SK-N-MC (cell line): ENCODE measurements around the gene ACSM2A.
"Not testable (repeated sequence)": the region's sequence is repeated elsewhere in the genome, so short reads cannot be mapped to it uniquely, and the experiment has no call there.

Experiments used
- DNase-seq: peaks from one replicate; pipeline ENCODE4 v3.0.0-alpha.2; 2011; ENCODE audit warnings: low read depth, low spot score
- H3K27ac ChIP-seq: fragments of 200-600 bp; sonication (generic); 2 replicates; pipeline ENCODE4 v1.5.1; 2016; ENCODE audit warnings: mixed run types
- H3K36me3 ChIP-seq: fragments of 200-600 bp; sonication (generic); 2 replicates; pipeline ENCODE4 v1.6.1; 2017; ENCODE audit warnings: antibody characterized with exemption, low read length, mixed read lengths; ENCODE audit not compliant: insufficient read depth
- H3K4me3 ChIP-seq: fragments of 200-600 bp; sonication (generic); 2 replicates; pipeline ENCODE4 v1.5.1; 2016
- H3K9ac ChIP-seq: fragments of 200-600 bp; sonication (generic); 2 replicates; pipeline ENCODE4 v1.8.0; 2017; ENCODE audit warnings: mixed run types, mixed read lengths; ENCODE audit not compliant: insufficient read length
- H3K9me3 ChIP-seq: fragments of 200-600 bp; sonication (generic); 2 replicates; pipeline ENCODE4 v1.6.1; 2017; ENCODE audit warnings: low read depth, mild to moderate bottlenecking, antibody characterized with exemption, low read length, moderate library complexity, mixed read lengths
- EZH2 ChIP-seq: fragments of 200-600 bp; sonication (generic); IDR thresholded peaks from one replicate; pipeline ENCODE4 v1.6.1; 2017; ENCODE audit warnings: antibody characterized with exemption
- FOXP2 ChIP-seq: optimal IDR thresholded peaks from 2 replicates; pipeline ENCODE3; 2011; ENCODE audit warnings: mild to moderate bottlenecking, moderate library complexity; ENCODE audit not compliant: insufficient read depth; ENCODE audit errors: extremely low read length, control extremely low read depth
- POLR2AphosphoS5 ChIP-seq: IDR thresholded peaks from 2 replicates; pipeline ENCODE4 v1.6.1; 2012; ENCODE audit warnings: mild to moderate bottlenecking, low read depth, low read length, borderline replicate concordance

Gene ACSM2A

DNA sequence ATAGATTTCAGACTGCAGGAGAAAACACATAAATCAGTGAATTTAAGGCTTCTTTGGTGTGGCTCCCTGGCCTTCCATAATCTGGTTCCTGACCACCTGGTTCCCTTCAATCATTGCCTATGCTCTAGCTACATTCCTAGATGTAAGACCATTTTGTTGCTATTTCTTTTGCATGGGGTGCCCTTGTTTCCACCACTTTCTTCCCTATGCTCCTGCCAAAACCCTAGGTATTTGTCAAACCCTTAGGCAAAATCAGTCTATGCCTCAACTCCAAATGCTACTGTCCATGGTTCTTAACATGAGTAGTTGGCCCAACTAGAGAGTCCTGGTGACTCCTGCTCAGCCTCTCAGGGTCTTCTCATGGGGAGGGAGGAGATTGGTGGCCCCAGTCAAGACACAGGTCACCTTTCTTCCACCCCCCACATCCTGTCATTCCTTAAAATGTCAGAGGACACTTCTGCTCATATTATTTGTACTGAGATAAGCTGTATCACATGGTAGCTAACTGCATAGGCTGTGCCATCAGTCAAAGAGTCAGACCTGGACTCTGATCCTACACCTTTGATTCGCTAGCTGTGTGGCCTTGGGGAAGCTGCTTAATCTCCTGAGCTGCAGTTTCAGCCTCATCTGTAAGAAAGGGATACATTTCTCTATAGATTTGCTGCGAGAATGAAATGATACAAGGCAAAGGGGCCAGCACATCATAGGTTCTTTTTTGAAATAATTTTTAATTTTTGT lies 27.0 kb upstream of the ACSM2A start:
- Histone ChIP-seq H3K4me3 (no peak overlapping the region), H3K36me3 (no peaks in the 10 kb centered on the region), H3K27ac (no peak overlapping the region), H3K9ac (no peak overlapping the region), H3K9me3 (no peaks in the 10 kb centered on the region)
- DNase-seq: no peak
- TF ChIP-seq FOXP2 (no peak), POLR2AphosphoS5 (no peak), EZH2 (no peak)

- H3K27ac ChIP-seq, DNase-seq, H3K4me3 ChIP-seq, H3K9me3 ChIP-seq, H3K36me3 ChIP-seq, H3K9ac ChIP-seq: not testable (repeated sequence)
These were observed 23.9 kb upstream of the ACSM2A start for GRCh38 chr16:20427401-20427797.

GRCh38 chr16:20429499-20429898 lies 21.8 kb upstream of the ACSM2A start:
- H3K4me3 ChIP-seq, H3K9ac ChIP-seq, DNase-seq, H3K9me3 ChIP-seq, H3K36me3 ChIP-seq, H3K27ac ChIP-seq: not testable (repeated sequence)

- not testable (repeated sequence) for H3K27ac ChIP-seq, H3K9ac ChIP-seq, DNase-seq, H3K36me3 ChIP-seq, H3K4me3 ChIP-seq, H3K9me3 ChIP-seq
These were observed 20.8 kb upstream of the ACSM2A start for GRCh38 chr16:20430480-20430879.

- TF ChIP-seq EZH2 (no peak), FOXP2 (no peak), POLR2AphosphoS5 (no peak)
- no peak overlapping the region for H3K27ac ChIP-seq
- H3K9ac ChIP-seq: no peak overlapping the region
- H3K36me3 ChIP-seq: no peaks in the 10 kb centered on the region
- no peak overlapping the region for H3K4me3 ChIP-seq
- H3K9me3 ChIP-seq: no peaks in the 10 kb centered on the region
- no peak for DNase-seq
These were observed 20.4 kb upstream of the ACSM2A start for GRCh38 chr16:20430948-20431347.

- not testable (repeated sequence) for H3K9ac ChIP-seq, DNase-seq, H3K9me3 ChIP-seq, H3K36me3 ChIP-seq, H3K4me3 ChIP-seq, H3K27ac ChIP-seq
These were observed 12.4 kb upstream of the ACSM2A start for GRCh38 chr16:20438950-20439349.

DNA sequence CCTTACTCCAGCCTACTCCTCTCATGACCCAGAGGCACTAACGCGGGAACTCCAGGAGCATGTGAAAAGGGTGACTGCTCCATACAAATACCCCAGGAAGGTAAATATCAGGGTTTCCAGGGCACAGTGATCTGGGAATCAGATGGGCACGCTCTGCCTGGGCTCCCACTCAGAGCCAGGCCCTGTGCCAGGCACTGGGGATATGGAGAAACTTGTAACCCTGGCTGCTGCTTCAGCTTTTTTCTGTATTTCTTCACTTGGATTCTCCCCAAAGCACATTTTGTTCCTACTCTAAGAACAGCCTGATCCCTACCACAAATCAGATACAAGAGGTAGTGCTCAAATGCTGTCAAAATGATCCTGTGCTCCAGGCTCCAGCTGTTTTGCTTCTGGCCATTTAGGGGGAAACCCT lies 11.5 kb upstream of the ACSM2A start:
- DNase-seq, H3K27ac ChIP-seq, H3K4me3 ChIP-seq, H3K9me3 ChIP-seq, H3K9ac ChIP-seq, H3K36me3 ChIP-seq: not testable (repeated sequence)

- not testable (repeated sequence) for H3K4me3 ChIP-seq, H3K9ac ChIP-seq, DNase-seq, H3K36me3 ChIP-seq, H3K27ac ChIP-seq, H3K9me3 ChIP-seq
These were observed 10.6 kb upstream of the ACSM2A start for GRCh38 chr16:20440731-20441130.

GRCh38 chr16:20441191-20441590 lies 10.1 kb upstream of the ACSM2A start:
- TF ChIP-seq POLR2AphosphoS5 (no peak), FOXP2 (no peak), EZH2 (no peak)
- no peaks in the 10 kb centered on the region for H3K36me3 ChIP-seq
- H3K27ac ChIP-seq: no peak overlapping the region
- H3K4me3 ChIP-seq: no peak overlapping the region
- H3K9ac ChIP-seq: no peak overlapping the region
- H3K9me3 ChIP-seq: no peaks in the 10 kb centered on the region
- no peak for DNase-seq

DNA sequence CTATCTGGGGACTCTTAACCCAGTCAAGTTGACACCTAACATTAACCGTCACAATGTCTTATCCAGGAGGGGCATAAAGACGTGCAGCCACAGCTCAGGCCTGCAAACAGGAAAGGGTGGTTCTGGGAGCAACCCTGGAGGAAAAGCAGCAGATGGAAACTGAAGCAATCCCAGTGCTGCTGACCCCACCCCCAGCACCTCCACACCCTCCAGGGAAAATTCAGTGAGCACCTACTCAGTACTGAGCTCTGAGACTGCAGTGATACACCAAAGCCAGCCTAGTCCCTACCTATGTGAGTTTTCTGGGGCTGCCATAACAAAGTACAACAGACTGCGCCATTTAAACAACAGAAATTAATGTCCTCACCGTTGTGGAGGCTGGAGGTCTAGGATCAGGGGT lies 9.5 kb upstream of the ACSM2A start:
- H3K9me3 ChIP-seq, H3K27ac ChIP-seq, H3K36me3 ChIP-seq, DNase-seq, H3K4me3 ChIP-seq, H3K9ac ChIP-seq: not testable (repeated sequence)

- DNase-seq, H3K9ac ChIP-seq, H3K9me3 ChIP-seq, H3K4me3 ChIP-seq, H3K36me3 ChIP-seq, H3K27ac ChIP-seq: not testable (repeated sequence)
These were observed 4.5 kb upstream of the ACSM2A start for GRCh38 chr16:20446652-20447393.

DNA sequence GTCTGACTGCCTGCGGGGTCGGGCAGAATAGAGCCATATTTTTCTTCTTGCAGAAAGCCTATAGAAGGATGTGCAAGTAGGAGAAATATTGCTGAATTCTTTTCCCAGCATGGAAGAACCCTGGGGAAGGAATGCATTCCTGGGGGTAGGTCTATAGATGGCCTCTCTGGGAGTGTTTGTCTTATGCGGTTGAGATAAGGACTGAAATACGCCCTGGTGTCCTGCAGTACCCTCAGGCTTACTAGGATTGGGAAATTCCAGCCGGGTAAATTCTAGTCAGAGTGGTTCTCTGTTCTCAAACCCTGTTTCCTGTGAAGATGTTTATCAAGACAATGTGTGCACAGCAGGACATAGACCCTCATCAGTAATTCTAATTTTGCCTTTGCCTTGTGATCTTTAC lies 2.3 kb downstream of the ACSM2A start:
- H3K27ac ChIP-seq, H3K9me3 ChIP-seq, H3K36me3 ChIP-seq, DNase-seq, H3K9ac ChIP-seq, H3K4me3 ChIP-seq: not testable (repeated sequence)

DNA sequence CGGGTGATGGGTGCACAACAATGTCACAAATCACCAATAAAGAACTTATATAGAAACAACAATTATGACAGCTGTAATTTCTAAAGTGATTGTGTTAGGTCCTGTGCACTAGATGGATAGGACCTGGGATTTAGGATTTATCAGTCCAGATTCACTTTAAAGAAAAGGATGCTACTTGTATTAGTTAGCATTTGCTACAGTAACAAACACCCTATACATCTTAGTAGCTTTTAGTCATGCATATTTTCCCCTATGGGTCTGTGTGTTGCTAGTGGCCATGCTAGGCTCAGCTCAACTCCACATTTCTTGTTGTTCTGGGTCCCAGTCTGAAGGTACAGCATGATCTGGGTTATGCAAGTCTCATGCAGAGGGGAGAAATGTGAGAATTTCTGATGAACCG lies 7.9 kb downstream of the ACSM2A start:
- not testable (repeated sequence) for H3K9ac ChIP-seq, DNase-seq, H3K27ac ChIP-seq, H3K9me3 ChIP-seq, H3K36me3 ChIP-seq, H3K4me3 ChIP-seq

- not testable (repeated sequence) for H3K9me3 ChIP-seq, H3K9ac ChIP-seq, H3K27ac ChIP-seq, H3K4me3 ChIP-seq, H3K36me3 ChIP-seq, DNase-seq
These were observed 9.0 kb downstream of the ACSM2A start for GRCh38 chr16:20460313-20460712.
